ENCODE measurements around the gene PDGFC. TPM values are rescaled to one million over a fixed set of nuclear protein-coding genes. Genes with fewer than 3 reads are reported as not detected.
"Not testable (repeated sequence)": the region's sequence is repeated elsewhere in the genome, so short reads cannot be mapped to it uniquely, and the experiment has no call there.

PDGFC gene
- total RNA-seq, 2 donors from 2014 or later, result 0.40 to 4.8 TPM

DNA sequence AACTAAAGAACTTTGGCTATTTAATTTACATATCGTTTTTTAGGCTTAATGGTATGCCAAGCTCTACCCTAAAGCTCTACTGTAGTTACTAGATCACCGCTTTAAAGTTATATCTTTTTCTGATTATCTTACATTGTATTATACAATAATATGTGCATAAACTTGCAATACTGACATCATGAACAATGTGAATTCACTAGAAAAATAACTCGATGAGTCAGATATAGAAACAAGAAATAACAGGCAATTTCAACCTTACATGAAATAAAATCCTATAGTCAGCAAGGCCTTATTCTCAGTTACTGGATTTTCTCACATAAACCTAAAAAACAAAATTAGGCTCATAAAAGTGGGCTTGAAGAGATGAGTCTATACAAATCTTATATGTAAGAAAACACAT lies 32.5 kb downstream of the PDGFC start:
- no peaks in the 10 kb centered on the region for H3K27me3 Mint-ChIP-seq
- no peaks in the 10 kb centered on the region for H3K4me1 Mint-ChIP-seq
- no peak for DNase-seq

DNA sequence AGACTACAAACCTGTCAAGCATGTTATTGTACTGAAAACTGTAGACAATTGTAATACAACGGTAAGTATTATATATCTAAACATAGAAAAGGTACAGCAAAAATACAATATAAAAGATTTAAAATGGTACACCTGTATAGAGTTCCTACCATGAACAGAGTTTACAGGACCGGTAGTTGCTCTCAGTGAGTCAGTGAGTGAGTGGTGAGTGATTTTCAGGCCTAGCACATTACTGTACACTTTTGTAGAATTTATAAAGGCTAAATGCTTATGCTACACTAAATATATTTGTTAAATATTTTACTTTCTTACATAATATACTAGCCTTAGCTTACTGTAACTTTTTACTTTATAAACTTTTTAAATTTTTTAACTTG lies 37.4 kb downstream of the PDGFC start:
- DNase-seq, result no peak
- no peak overlapping the region for H3K27ac Mint-ChIP-seq
- no peaks in the 10 kb centered on the region for H3K4me1 Mint-ChIP-seq
- no peak overlapping the region for H3K4me3 Mint-ChIP-seq
- H3K9me3 ChIP-seq (ENCODE audit: control insufficient read depth, low read length, poor library complexity, severe bottlenecking), result no peaks in the 10 kb centered on the region
- ATAC-seq, result no peak
- no peaks in the 10 kb centered on the region for H3K27me3 Mint-ChIP-seq
- no peaks in the 10 kb centered on the region for H3K36me3 Mint-ChIP-seq (ENCODE audit: low read depth)

More for the DNA sequence above, 32.5 kb downstream of the PDGFC start:
- H3K27ac Mint-ChIP-seq, result no peak overlapping the region
- no peaks in the 10 kb centered on the region for H3K9me3 ChIP-seq (ENCODE audit: control insufficient read depth, low read length, poor library complexity, severe bottlenecking)
- no peak overlapping the region for H3K4me3 Mint-ChIP-seq
- no peak for ATAC-seq
- H3K36me3 Mint-ChIP-seq (ENCODE audit: low read depth), result no peaks in the 10 kb centered on the region

DNA sequence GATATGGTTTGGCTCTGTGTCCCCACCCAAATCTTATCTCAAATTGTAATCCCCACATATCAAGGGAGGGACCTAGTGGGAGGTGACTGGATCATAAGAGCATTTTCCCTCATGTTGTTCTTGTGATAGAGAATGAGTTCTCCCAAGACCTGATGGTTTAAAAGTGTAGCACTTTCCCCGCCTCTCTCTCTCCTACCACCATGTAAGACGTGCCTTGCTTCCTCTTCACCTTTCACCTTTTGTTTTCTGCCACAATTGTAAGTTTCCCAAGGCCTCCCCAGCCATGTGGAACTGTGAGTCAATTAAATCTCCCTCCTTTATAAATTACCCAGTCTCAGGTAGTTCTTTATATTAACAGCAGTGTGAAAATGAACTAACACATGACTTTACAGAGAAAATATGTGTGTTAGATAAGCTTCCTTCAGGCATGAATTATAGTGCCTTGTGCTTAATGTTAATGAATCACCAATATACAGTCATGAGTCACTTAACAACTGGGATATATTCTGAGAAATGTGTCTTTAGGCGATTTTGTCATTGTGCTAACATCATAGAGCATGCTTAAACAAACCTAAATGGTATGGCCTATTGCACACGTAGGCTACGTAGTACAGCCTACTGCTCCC lies 37.9 kb downstream of the PDGFC start:
- no peak overlapping the region for H3K27ac Mint-ChIP-seq

DNA sequence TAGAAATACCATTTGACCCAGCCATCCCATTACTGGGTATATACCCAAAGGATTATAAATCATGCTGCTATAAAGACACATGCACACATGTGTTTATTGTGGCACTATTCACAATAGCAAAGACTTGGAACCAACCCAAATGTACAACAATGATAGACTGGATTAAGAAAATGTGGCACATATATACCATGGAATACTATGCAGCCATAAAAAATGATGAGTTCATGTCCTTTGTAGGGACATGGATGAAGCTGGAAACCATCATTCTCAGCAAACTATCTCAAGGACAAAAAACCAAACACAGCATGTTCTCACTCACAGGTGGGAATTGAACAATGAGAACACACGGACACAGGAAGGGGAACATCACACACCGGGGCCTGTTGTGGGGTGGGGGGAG lies 39.2 kb downstream of the PDGFC start:
- not testable (repeated sequence) for ATAC-seq; H3K36me3 Mint-ChIP-seq (ENCODE audit: low read depth); DNase-seq; H3K9me3 ChIP-seq (ENCODE audit: control insufficient read depth, low read length, poor library complexity, severe bottlenecking); H3K27me3 Mint-ChIP-seq; H3K27ac Mint-ChIP-seq; H3K4me3 Mint-ChIP-seq; H3K4me1 Mint-ChIP-seq

More for the DNA sequence above, 37.9 kb downstream of the PDGFC start:
- Mint-ChIP-seq H3K4me1 (no peaks in the 10 kb centered on the region), H3K36me3 (ENCODE audit: low read depth) (no peaks in the 10 kb centered on the region), H3K27me3 (no peaks in the 10 kb centered on the region), H3K4me3 (no peak overlapping the region)
- DNase-seq (no peak), ATAC-seq (no peak)
- H3K9me3 ChIP-seq (ENCODE audit: control insufficient read depth, low read length, poor library complexity, severe bottlenecking), result no peaks in the 10 kb centered on the region

DNA sequence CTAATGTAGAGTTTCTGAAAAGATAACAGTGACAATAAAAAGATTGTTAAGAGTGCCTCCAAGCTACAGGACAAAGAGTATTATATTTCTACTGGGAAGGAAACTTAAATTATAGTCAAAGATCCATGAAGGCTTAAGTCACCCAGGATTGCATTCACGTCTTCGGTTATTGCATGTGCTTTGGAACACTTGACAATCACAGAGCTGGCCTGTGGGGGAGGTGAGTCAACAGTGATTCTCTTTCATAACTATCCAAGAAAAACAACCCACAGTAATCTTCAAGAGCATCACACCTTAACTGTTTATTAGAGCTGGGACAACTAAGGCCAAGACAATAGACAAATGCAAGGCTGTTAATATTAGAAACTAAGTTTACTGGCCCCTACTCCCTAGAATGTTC lies 40.3 kb downstream of the PDGFC start:
- Mint-ChIP-seq H3K4me1 (no peaks in the 10 kb centered on the region), H3K36me3 (ENCODE audit: low read depth) (no peaks in the 10 kb centered on the region), H3K27ac (no peak overlapping the region), H3K4me3 (no peak overlapping the region), H3K27me3 (no peaks in the 10 kb centered on the region)
- DNase-seq (no peak), ATAC-seq (no peak)
- H3K9me3 ChIP-seq (ENCODE audit: control insufficient read depth, low read length, poor library complexity, severe bottlenecking), result no peaks in the 10 kb centered on the region

DNA sequence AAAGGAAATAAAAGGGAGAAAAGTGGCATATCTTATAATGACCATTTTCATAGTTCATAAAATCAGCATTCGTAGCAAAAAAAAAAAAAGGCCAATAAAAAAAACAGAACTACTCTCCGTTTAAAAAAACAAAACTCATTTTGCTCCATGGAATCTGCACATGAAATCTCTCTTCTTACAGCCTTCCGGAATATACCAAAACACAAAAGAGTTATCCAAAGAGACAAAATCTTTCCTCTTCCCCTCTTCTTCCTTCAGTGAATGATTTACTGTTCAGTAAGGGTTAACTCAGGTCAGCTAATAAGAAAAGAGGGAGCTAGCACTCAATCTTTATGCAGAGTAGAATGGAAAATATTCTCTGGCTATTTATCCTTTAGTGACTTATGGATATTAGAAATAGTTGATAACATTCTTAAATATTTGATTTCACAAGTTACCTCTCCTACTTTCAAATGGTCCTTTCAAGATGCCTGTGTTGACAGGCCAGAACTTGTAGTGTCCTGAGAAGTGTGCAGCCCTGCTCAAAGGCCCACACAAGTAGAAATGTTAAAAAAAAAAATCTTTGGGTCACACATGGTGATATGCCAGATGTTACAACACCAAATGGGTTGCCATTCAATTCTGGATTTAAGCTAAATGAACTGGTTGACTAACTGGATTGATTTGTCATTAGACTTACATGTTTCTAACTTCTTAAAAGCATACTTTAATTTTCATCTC lies 42.1 kb downstream of the PDGFC start:
- no peaks in the 10 kb centered on the region for H3K27me3 Mint-ChIP-seq
- H3K4me3 Mint-ChIP-seq, result no peak overlapping the region
- no peak for ATAC-seq
- no peaks in the 10 kb centered on the region for H3K36me3 Mint-ChIP-seq (ENCODE audit: low read depth)
- H3K4me1 Mint-ChIP-seq, result no peaks in the 10 kb centered on the region
- no peaks in the 10 kb centered on the region for H3K9me3 ChIP-seq (ENCODE audit: control insufficient read depth, low read length, poor library complexity, severe bottlenecking)
- no peak for DNase-seq
- no peak overlapping the region for H3K27ac Mint-ChIP-seq

DNA sequence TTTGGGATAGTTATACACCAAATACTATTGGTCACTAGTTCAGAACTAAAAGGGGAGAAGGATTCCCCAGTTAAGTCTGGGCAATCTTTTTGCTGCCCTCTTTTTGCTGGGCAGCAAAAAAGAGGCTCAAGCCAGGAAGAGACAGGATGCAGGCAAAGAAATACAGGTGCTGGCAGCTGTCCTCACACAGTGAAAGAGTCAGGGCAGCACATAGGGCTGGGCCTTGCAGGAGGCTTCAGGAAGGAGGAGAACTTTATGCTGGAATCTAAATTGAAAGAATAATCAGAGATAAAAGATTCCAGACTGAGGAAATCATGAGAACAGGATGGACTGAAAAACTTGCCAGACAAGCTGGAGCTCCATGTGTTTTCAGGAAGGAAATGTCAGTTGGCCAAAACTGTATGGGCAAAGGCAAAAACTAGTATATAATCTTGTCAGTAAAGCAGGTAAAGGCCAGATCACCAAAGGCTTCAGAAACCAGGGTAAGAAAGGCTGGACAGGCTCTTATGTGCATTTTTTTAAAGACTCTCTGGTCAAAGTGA lies 46.8 kb downstream of the PDGFC start:
- no peaks in the 10 kb centered on the region for H3K9me3 ChIP-seq (ENCODE audit: control insufficient read depth, low read length, poor library complexity, severe bottlenecking)
- ATAC-seq (no peak), DNase-seq (no peak)
- Mint-ChIP-seq H3K4me1 (no peaks in the 10 kb centered on the region), H3K27ac (no peak overlapping the region), H3K4me3 (no peak overlapping the region), H3K27me3 (no peaks in the 10 kb centered on the region), H3K36me3 (ENCODE audit: low read depth) (no peaks in the 10 kb centered on the region)

DNA sequence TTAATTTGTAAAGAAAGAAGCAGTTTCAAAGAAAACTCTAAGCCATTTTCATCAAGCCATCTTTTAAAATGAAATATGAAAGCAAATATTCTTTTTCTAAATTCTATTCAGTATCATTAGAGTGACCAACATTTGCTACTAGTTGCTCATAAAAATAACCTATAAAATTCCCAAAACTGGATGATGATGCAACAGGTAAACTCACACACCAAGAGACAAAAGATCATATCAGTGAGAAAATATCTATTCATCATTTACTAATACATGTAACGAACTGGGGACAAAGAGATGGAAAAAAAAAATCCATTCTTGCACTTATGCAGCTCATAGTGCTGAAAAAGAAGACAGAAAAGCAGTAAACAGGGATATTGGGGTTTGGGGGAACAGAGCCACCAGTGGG lies 48.1 kb downstream of the PDGFC start:
- Mint-ChIP-seq H3K36me3 (ENCODE audit: low read depth) (no peaks in the 10 kb centered on the region), H3K4me1 (no peaks in the 10 kb centered on the region), H3K27ac (no peak overlapping the region), H3K4me3 (no peak overlapping the region), H3K27me3 (no peaks in the 10 kb centered on the region)
- DNase-seq (no peak), ATAC-seq (no peak)
- no peaks in the 10 kb centered on the region for H3K9me3 ChIP-seq (ENCODE audit: control insufficient read depth, low read length, poor library complexity, severe bottlenecking)

DNA sequence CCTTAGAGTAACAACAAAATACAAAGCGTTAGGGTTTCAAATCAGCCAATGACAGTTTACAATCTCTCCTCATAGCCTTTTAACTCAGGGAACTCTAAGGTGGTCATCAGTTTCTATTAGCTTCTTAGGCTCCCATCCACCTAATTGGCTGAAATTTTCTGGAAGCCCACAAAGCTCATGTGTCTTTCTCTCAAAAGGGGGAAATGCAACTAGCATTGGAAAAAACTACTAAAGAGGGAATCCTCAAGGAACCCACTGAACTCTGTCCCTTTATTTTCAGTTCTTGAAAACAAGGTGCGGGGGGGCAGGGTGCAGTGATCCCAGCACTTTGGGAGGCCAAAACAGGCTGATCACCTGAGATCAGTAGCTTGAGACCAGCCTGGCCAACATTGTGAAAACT lies 56.4 kb downstream of the PDGFC start:
- H3K9me3 ChIP-seq (ENCODE audit: control insufficient read depth, low read length, poor library complexity, severe bottlenecking), result no peaks in the 10 kb centered on the region
- no peak overlapping the region for H3K4me3 Mint-ChIP-seq
- no peak for ATAC-seq
- H3K36me3 Mint-ChIP-seq (ENCODE audit: low read depth), result no peaks in the 10 kb centered on the region
- H3K4me1 Mint-ChIP-seq, result no peaks in the 10 kb centered on the region
- H3K27ac Mint-ChIP-seq, result no peak overlapping the region
- no peak for DNase-seq
- no peaks in the 10 kb centered on the region for H3K27me3 Mint-ChIP-seq

DNA sequence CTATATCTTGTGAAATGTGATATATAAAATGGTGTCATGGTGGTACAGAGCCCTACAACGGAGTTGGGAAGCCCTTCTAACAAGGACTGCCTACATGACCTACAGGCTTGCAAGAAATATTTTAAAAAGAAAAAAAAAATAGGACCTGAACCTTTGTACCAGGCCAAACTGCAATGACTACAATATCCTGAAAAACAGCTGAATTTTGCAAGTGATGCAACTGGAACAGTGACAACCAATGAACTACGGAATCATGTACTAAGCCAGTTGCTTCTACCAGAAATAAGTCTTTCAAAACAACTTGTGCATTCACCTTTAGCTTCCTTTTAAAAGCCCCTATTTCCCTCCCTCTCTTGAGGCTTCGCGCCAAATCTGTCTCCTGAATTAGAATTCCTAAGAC lies 58.4 kb downstream of the PDGFC start:
- no peaks in the 10 kb centered on the region for H3K9me3 ChIP-seq (ENCODE audit: control insufficient read depth, low read length, poor library complexity, severe bottlenecking)
- Mint-ChIP-seq H3K4me1 (no peaks in the 10 kb centered on the region), H3K4me3 (no peak overlapping the region), H3K27me3 (no peaks in the 10 kb centered on the region), H3K27ac (no peak overlapping the region), H3K36me3 (ENCODE audit: low read depth) (no peaks in the 10 kb centered on the region)
- DNase-seq (no peak), ATAC-seq (no peak)

DNA sequence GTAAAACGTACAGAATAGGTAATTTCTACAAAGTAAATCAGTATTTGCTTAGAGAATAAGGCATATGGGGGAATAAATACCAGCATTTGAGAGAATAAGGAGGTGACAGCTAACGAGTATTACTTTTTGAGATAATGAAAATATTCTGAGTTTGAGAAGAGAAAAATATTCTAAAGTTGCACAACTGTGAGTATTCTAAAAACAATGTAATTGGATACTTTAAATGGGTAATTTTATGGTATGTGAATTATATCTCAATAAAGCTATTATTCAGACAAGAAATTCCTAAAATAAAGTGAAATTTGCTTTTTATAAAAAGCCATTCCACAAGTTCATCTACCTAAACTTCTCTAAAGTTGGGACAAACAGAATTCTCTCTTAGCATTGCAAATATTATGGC lies 62.6 kb downstream of the PDGFC start:
- DNase-seq, result no peak
- no peaks in the 10 kb centered on the region for H3K4me1 Mint-ChIP-seq
- no peaks in the 10 kb centered on the region for H3K9me3 ChIP-seq (ENCODE audit: control insufficient read depth, low read length, poor library complexity, severe bottlenecking)
- no peaks in the 10 kb centered on the region for H3K36me3 Mint-ChIP-seq (ENCODE audit: low read depth)
- H3K27me3 Mint-ChIP-seq, result no peaks in the 10 kb centered on the region
- no peak overlapping the region for H3K4me3 Mint-ChIP-seq
- H3K27ac Mint-ChIP-seq, result no peak overlapping the region
- ATAC-seq, result no peak

DNA sequence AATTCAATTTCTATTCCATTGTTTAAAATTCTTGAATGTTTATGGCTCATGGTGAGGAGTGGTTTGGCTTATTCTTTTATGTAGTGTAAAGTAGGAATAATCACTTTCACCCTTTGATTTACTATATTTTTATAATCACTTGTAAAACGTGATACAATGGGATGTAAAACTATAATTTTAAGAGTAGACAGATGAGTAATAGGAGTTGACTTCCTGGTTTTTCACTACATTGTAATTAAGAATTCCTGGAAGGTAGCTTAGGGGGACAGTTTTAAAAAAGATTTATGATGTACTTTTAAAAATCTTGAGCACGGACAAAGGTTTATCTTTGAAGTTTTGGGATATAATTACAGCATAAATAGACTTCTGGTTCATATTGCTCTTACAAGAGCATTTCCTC lies 65.3 kb downstream of the PDGFC start:
- Mint-ChIP-seq H3K27ac (no peak overlapping the region), H3K27me3 (no peaks in the 10 kb centered on the region), H3K36me3 (ENCODE audit: low read depth) (no peaks in the 10 kb centered on the region), H3K4me1 (no peaks in the 10 kb centered on the region), H3K4me3 (no peak overlapping the region)
- DNase-seq (no peak), ATAC-seq (no peak)
- H3K9me3 ChIP-seq (ENCODE audit: control insufficient read depth, low read length, poor library complexity, severe bottlenecking), result no peaks in the 10 kb centered on the region

DNA sequence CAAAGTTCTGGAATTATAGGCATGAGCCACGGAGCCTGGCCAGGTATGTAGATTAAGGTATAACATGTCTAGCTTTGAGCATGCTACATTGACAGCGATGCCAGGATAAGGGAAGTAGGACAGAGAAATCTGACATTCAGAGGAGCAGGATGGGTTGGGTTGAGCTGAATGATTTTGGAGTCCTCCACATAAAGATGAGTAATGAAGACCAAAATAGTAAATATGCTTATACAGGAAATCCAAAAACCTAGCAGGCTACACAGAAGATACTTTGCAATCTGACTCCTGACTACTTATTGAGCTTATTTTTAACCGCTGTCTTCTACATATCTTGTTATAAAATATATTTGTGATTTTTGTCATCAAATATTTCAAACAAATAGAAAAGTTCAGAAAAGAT lies 69.7 kb downstream of the PDGFC start:
- no peak overlapping the region for H3K4me3 Mint-ChIP-seq
- H3K4me1 Mint-ChIP-seq, result no peaks in the 10 kb centered on the region

More for the DNA sequence above, 69.7 kb downstream of the PDGFC start:
- Mint-ChIP-seq H3K36me3 (ENCODE audit: low read depth) (no peaks in the 10 kb centered on the region), H3K27me3 (no peaks in the 10 kb centered on the region), H3K27ac (no peak overlapping the region)
- DNase-seq, result no peak
- no peaks in the 10 kb centered on the region for H3K9me3 ChIP-seq (ENCODE audit: control insufficient read depth, low read length, poor library complexity, severe bottlenecking)
- no peak for ATAC-seq
